GM19239 (cell line): ENCODE results near the gene CSTF1.

Source experiments
- DNase-seq: peaks from one replicate; pipeline ENCODE4 v3.0.0; 2011; ENCODE audit warnings: low spot score; ENCODE audit not compliant: insufficient read length
- FAIRE-seq: peaks from 2 replicates; lab custom pipeline; 2011; peaks lifted over from hg19 to GRCh38; lab: Jason Lieb, UNC

CSTF1 gene

GRCh38 chr20:56443654-56444540, 51.5 kb downstream of the CSTF1 start:
- no peak for FAIRE-seq

DNA sequence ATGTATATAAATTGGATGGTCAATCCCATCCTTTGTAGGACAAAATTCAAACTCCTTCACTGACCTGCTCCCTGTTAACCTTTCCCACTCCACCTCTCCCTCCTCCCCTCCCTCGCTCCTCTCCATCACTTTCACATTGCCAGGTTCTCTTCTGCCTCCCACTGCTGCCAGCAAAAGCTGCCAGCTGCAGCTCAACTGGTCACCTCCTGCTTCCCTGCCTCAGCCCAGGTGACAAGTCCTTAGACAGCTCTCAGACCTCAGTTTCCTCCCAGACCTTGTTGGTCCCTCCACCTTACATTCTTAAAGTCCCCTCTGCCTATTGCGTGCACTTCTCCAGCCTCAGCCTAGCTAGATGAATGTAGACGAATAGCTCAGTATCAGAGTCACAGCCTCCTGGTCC, 52.7 kb downstream of the CSTF1 start:
- DNase-seq (no peak), FAIRE-seq (no peak)

More at GRCh38 chr20:56443654-56444540, 51.5 kb downstream of the CSTF1 start:
- DNase-seq = no peak

- DNase-seq = no peak
- FAIRE-seq = no peak
These were observed 53.1 kb downstream of the CSTF1 start for GRCh38 chr20:56445540-56445939.

GRCh38 chr20:56447227-56447626, 54.8 kb downstream of the CSTF1 start:
- FAIRE-seq (no peak), DNase-seq (no peak)

- DNase-seq (no peak), FAIRE-seq (no peak)
These were observed 57.0 kb downstream of the CSTF1 start for GRCh38 chr20:56449459-56449858.

- FAIRE-seq (no peak), DNase-seq (no peak)
These were observed 58.8 kb downstream of the CSTF1 start for GRCh38 chr20:56451056-56451765.

DNA sequence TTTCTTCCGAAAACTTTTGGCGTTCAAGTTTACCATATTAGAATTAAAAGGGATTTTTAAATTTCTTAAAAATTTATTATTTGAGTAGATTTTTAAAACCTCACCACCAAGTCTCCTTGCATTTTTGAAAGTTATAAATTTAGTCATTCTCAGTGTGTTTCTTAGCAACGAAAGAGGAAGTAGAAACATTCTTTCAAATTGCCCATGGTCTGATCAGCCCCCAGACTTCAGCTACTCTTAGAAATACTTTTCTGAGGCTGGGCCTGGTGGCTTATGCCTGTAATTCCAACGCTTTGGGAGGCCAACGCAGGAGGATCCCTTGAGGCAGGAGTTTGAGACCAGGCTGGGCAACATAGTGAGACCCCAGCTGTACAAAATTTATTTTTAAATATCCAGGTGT, 60.9 kb downstream of the CSTF1 start:
- FAIRE-seq = peak; percentile 82
- no peak for DNase-seq

- peak; percentile 57 for FAIRE-seq
- DNase-seq = no peak
These were observed 62.3 kb downstream of the CSTF1 start for GRCh38 chr20:56454754-56455153.
